Glutamatergic neuron (in vitro differentiated cells): ENCODE data around the gene PTGR3. TPM values are rescaled to one million over a fixed set of nuclear protein-coding genes. Genes with fewer than 3 reads are reported as not detected.

Experiments used
- DNase-seq: peaks from one replicate; pipeline ENCODE4 v3.0.0; 2022
- H3K27ac Mint-ChIP-seq: one replicate; pipeline ENCODE4 v1.8.0; 2020; ENCODE audit warnings: mild to moderate bottlenecking, mixed read lengths, inconsistent platforms; ENCODE audit not compliant: unreplicated experiment
- H3K27me3 Mint-ChIP-seq: one replicate; pipeline ENCODE4 v1.8.0; 2020; ENCODE audit warnings: mild to moderate bottlenecking, moderate library complexity, mixed read lengths, inconsistent platforms; ENCODE audit not compliant: unreplicated experiment
- H3K36me3 Mint-ChIP-seq: one replicate; pipeline ENCODE4 v1.8.0; 2020; ENCODE audit warnings: mild to moderate bottlenecking, mixed read lengths, inconsistent platforms; ENCODE audit not compliant: unreplicated experiment
- H3K4me1 Mint-ChIP-seq: one replicate; pipeline ENCODE4 v1.8.0; 2020; ENCODE audit warnings: mild to moderate bottlenecking, low read depth, mixed read lengths, inconsistent platforms; ENCODE audit not compliant: unreplicated experiment
- H3K4me3 Mint-ChIP-seq: one replicate; pipeline ENCODE4 v1.8.0; 2020; ENCODE audit warnings: mild to moderate bottlenecking, mixed read lengths, inconsistent platforms; ENCODE audit not compliant: unreplicated experiment
- H3K9me3 Mint-ChIP-seq: one replicate; pipeline ENCODE4 v1.8.0; 2020; ENCODE audit warnings: mild to moderate bottlenecking, moderate library complexity, mixed read lengths, inconsistent platforms; ENCODE audit not compliant: unreplicated experiment
- CTCF ChIP-seq: fragments of 200-600 bp; sonication (generic); IDR thresholded peaks from one replicate; pipeline ENCODE4 v1.5.0; 2021; ENCODE audit not compliant: partially characterized antibody, unreplicated experiment
- total RNA-seq: library from RNA; stranded (reverse); fragmentation: NEBNext Ultra II Directional; extraction: Animal tissue kit (Norgen Biotek cat#: 25700); gene quantifications from one replicate; pipeline ENCODE4 v1.2.1, GENCODE V29; 2021; ENCODE audit not compliant: unreplicated experiment

Gene PTGR3
- total RNA-seq, 1 donor from 2014 or later: 20.4 TPM

GRCh38 chr18:75223687-75224347, 14.9 kb upstream of the PTGR3 start:
- Mint-ChIP-seq H3K9me3 (no peaks in the 10 kb centered on the region), H3K27ac (no peak overlapping the region), H3K27me3 (no peaks in the 10 kb centered on the region), H3K4me1 (peaks cover 20% of the 10 kb centered on the region), H3K36me3 (no peaks in the 10 kb centered on the region), H3K4me3 (no peak overlapping the region)
- TF ChIP-seq CTCF: no peak
- DNase-seq: no peak

GRCh38 chr18:75222407-75222806, 13.5 kb upstream of the PTGR3 start:
- no peak for TF ChIP-seq CTCF

GRCh38 chr18:75221897-75222296, 13.0 kb upstream of the PTGR3 start:
- Mint-ChIP-seq H3K4me1 (peaks cover 30% of the 10 kb centered on the region), H3K27me3 (no peaks in the 10 kb centered on the region), H3K9me3 (peaks cover 2% of the 10 kb centered on the region), H3K4me3 (no peak overlapping the region), H3K27ac (no peak overlapping the region), H3K36me3 (no peaks in the 10 kb centered on the region)
- TF ChIP-seq CTCF: no peak
- DNase-seq: no peak

More at GRCh38 chr18:75222407-75222806, 13.5 kb upstream of the PTGR3 start:
- no peaks in the 10 kb centered on the region for H3K36me3 Mint-ChIP-seq
- H3K4me1 Mint-ChIP-seq: peaks cover 28% of the 10 kb centered on the region
- DNase-seq: no peak
- H3K9me3 Mint-ChIP-seq: peaks cover 2% of the 10 kb centered on the region
- H3K4me3 Mint-ChIP-seq: no peak overlapping the region
- H3K27ac Mint-ChIP-seq: no peak overlapping the region
- no peaks in the 10 kb centered on the region for H3K27me3 Mint-ChIP-seq

- Mint-ChIP-seq H3K27me3 (no peaks in the 10 kb centered on the region), H3K27ac (no peak overlapping the region), H3K4me1 (peaks cover 30% of the 10 kb centered on the region), H3K4me3 (no peak overlapping the region), H3K9me3 (peaks cover 4% of the 10 kb centered on the region), H3K36me3 (no peaks in the 10 kb centered on the region)
- TF ChIP-seq CTCF: no peak
- no peak for DNase-seq
Observed at GRCh38 chr18:75221397-75221796, 12.5 kb upstream of the PTGR3 start.

GRCh38 chr18:75220551-75221355, 11.8 kb upstream of the PTGR3 start:
- TF ChIP-seq CTCF: no peak
- Mint-ChIP-seq H3K4me1 (peaks cover 32% of the 10 kb centered on the region), H3K4me3 (no peak overlapping the region), H3K9me3 (peaks cover 4% of the 10 kb centered on the region), H3K27me3 (no peaks in the 10 kb centered on the region), H3K27ac (no peak overlapping the region), H3K36me3 (no peaks in the 10 kb centered on the region)
- no peak for DNase-seq
